Kidney (tissue), 14 donors: ENCODE data around the gene CAV2. TPM values are rescaled to one million over a fixed set of nuclear protein-coding genes. Genes with fewer than 3 reads are reported as not detected.
"Not testable (repeated sequence)": the region's sequence is repeated elsewhere in the genome, so short reads cannot be mapped to it uniquely, and the experiment has no call there.

Experiments used
- DNase-seq, 5 donors: peaks; one replicate each; pipeline ENCODE4 v3.0.0-alpha.2; 2013 to 2020
- FAIRE-seq: peaks from 2 replicates; lab custom pipeline; 2012; peaks lifted over from hg19 to GRCh38; lab: Jason Lieb, UNC
- H3K27ac ChIP-seq, 2 donors: one replicate each; pipeline ENCODE4 v1.7.0; 2013; ENCODE audit warnings: low read depth in 2 of 2, low read length in 2 of 2, inconsistent platforms in 1 of 2
- H3K27me3 ChIP-seq: one replicate; pipeline ENCODE4 v1.7.1; 2013; ENCODE audit warnings: low read length, inconsistent platforms; ENCODE audit not compliant: control insufficient read depth, insufficient read depth
- H3K36me3 ChIP-seq, 3 donors: one replicate each; pipeline versions ENCODE4 v1.7.0 to v1.7.1; 2013; ENCODE audit warnings: low read length in 3 of 3, control low read depth in 1 of 3, inconsistent platforms in 1 of 3; ENCODE audit not compliant: insufficient read depth in 3 of 3, control insufficient read depth in 2 of 3
- H3K4me1 ChIP-seq, 3 donors: one replicate each; pipeline versions ENCODE4 v1.7.0 to v1.7.1; 2013; ENCODE audit warnings: low read length in 3 of 3, inconsistent platforms in 1 of 3, low read depth in 1 of 3; ENCODE audit not compliant: control insufficient read depth in 2 of 3, insufficient read depth in 2 of 3
- H3K4me3 ChIP-seq, 3 donors: one replicate each; pipeline versions ENCODE4 v1.7.0 to v1.8.1; 2013; ENCODE audit warnings: low read length in 3 of 3, control low read depth in 1 of 3, inconsistent platforms in 1 of 3
- H3K9ac ChIP-seq, 3 donors: one replicate each; pipeline versions ENCODE4 v1.7.0 to v1.7.1; 2013; ENCODE audit warnings: low read length in 3 of 3, control low read depth in 1 of 3, inconsistent platforms in 1 of 3
- H3K9me3 ChIP-seq, 3 donors: one replicate each; pipeline versions ENCODE4 v1.7.0 to v1.7.1; 2013; ENCODE audit warnings: low read length in 3 of 3, control low read depth in 1 of 3, inconsistent platforms in 1 of 3; ENCODE audit not compliant: control insufficient read depth in 2 of 3, insufficient read depth in 1 of 3
- intact Hi-C: fragments of 100-400 bp; cut with DNase I; formaldehyde crosslinking; loops from one replicate; pipeline ENCODE4 v1.11.1; 2022
- polyA plus RNA-seq: library from polyadenylated mRNA; stranded (reverse); fragments of 350-450 nt; fragmentation: Illumina TruSeq; extraction: RNeasy Lipid Tissue Mini Kit (QIAGEN cat#74804); gene quantifications from one replicate; pipeline ENCODE4 v1.2.3, GENCODE V29; 2014; ENCODE audit warnings: low read depth, low replicate concordance; ENCODE audit not compliant: insufficient read depth
- total RNA-seq: library from RNA; stranded (reverse); fragmentation: NEBNext Ultra II Directional; extraction: Animal tissue kit (Norgen Biotek cat#: 25700); gene quantifications from one replicate; pipeline ENCODE4 v1.2.1, GENCODE V29; 2021
- TF ChIP-seq, protein P1 (sequence below): IDR thresholded peaks from 3 replicates; pipeline ENCODE4 v1.5.1; 2012; ENCODE audit warnings: mild to moderate bottlenecking, moderate library complexity, borderline replicate concordance; ENCODE audit not compliant: insufficient read depth; ENCODE audit errors: extremely low read depth
- donor health status: control.
- donor health status: control.
- donor health status: control.
- donor health status: control.
- donor health status: control.
- donor health status: DM: yes; HTN: yes; CAD: no.
- donor health status: Normal renal cell carcinoma (clear cell type).

The CAV2 gene
- total and polyA plus RNA-seq, 2 donors from 2014 or later, result 23.1 to 50.8 TPM

- Histone ChIP-seq H3K4me1 (no peaks in the 10 kb centered on the region), H3K4me3 (no peak overlapping the region), H3K27me3 (no peaks in the 10 kb centered on the region), H3K9me3 (no peaks in the 10 kb centered on the region), H3K27ac (no peak overlapping the region), H3K36me3 (no peaks in the 10 kb centered on the region), H3K9ac (no peak overlapping the region)
- DNase-seq (no peak), FAIRE-seq (no peak)
- intact Hi-C loops, result no loop called here
- TF ChIP-seq, protein P1, sequence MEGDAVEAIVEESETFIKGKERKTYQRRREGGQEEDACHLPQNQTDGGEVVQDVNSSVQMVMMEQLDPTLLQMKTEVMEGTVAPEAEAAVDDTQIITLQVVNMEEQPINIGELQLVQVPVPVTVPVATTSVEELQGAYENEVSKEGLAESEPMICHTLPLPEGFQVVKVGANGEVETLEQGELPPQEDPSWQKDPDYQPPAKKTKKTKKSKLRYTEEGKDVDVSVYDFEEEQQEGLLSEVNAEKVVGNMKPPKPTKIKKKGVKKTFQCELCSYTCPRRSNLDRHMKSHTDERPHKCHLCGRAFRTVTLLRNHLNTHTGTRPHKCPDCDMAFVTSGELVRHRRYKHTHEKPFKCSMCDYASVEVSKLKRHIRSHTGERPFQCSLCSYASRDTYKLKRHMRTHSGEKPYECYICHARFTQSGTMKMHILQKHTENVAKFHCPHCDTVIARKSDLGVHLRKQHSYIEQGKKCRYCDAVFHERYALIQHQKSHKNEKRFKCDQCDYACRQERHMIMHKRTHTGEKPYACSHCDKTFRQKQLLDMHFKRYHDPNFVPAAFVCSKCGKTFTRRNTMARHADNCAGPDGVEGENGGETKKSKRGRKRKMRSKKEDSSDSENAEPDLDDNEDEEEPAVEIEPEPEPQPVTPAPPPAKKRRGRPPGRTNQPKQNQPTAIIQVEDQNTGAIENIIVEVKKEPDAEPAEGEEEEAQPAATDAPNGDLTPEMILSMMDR, result no peak
Observed at GRCh38 chr7:116483271-116483942, 16.1 kb upstream of the CAV2 start.

DNA sequence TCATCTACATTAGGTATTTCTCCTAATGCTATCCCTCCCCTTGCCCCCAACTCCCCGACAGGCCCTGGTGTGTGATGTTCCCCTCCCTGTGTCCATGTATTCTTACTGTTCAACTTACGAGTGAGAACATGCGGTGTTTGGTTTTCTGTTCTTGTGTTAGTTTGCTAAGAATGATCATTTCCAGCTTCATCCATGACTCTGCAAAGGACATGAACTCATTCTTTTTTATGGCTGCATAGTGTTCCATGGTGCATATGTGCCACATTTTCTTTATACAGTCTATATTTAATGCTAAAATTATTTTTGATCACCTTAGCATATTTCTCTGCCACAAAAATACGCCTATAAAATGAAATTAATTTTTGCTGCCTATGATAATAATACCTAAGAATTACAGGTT is 15.1 kb upstream of the CAV2 start:
- H3K27me3 ChIP-seq, DNase-seq, FAIRE-seq, intact Hi-C loops, H3K9me3 ChIP-seq, H3K4me3 ChIP-seq, H3K27ac ChIP-seq, H3K9ac ChIP-seq, H3K36me3 ChIP-seq, H3K4me1 ChIP-seq: not testable (repeated sequence)

DNA sequence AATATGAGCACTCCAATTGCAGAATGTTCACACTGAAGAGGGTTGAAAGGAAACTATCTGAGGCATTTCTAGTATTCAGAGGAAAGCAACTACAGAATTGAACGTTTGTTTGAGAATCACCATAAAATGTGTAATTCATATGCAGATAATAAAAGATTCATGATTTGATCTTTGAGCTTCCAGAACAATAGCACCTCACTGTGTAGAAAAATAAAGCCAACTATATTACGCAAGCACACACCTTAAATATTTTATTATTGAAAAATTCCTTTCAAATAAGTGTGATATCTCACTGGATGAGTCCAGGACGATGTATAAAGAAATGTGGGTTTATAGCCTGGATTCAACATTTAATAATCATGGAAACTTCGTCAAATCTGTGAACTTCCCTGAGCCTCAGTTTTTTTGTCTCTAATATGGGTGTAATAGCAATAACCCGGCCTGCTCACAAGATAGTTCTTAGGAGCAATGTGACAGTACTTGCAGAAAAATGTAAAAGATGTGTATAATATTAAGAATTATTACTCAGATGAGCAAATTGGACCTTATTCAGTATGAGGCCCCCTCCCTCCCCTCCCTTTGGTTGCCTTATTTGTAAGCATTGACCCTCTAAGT is 11.5 kb upstream of the CAV2 start:
- FAIRE-seq (no peak), DNase-seq (no peak)
- intact Hi-C loops, result no loop called here
- TF ChIP-seq, protein P1, result no peak
- no peak overlapping the region for H3K4me3 ChIP-seq
- H3K36me3 ChIP-seq, result no peaks in the 10 kb centered on the region
- H3K9me3 ChIP-seq, result no peaks in the 10 kb centered on the region
- H3K27me3 ChIP-seq, result no peaks in the 10 kb centered on the region
- no peaks in the 10 kb centered on the region for H3K4me1 ChIP-seq
- no peak overlapping the region for H3K27ac ChIP-seq
- no peak overlapping the region for H3K9ac ChIP-seq

DNA sequence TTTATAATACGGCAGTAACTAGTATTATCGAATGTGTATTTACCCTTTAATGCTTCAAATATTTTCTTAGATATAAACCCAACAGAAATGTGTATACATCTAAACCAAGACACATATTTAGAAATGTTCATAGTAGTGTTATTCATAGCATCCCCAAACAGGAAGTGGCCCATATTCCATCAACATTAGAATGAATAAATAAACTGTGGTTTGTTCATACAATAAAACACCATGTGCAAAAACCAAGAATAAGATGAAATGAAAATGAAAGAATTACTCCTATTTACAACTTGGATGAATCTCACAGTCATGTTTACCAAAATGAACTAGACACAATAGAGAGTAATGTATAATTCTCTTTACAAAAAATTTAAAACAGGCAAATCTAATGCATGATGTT is 9.2 kb upstream of the CAV2 start:
- Histone ChIP-seq H3K4me1 (no peaks in the 10 kb centered on the region), H3K9me3 (no peaks in the 10 kb centered on the region), H3K4me3 (no peak overlapping the region), H3K36me3 (no peaks in the 10 kb centered on the region), H3K27me3 (no peaks in the 10 kb centered on the region), H3K27ac (no peak overlapping the region), H3K9ac (no peak overlapping the region)
- TF ChIP-seq, protein P1, result no peak
- intact Hi-C loops, result no loop called here
- FAIRE-seq (no peak), DNase-seq (no peak)
